GM12874 (cell line): ENCODE results near the gene MYO9A.

Experiments
- TF ChIP-seq, protein P1 (sequence below): IDR thresholded peaks from 2 replicates; pipeline ENCODE4 v1.5.1; 2011; ENCODE audit warnings: low read depth, mild to moderate bottlenecking, control low read depth, low read length, moderate library complexity; ENCODE audit not compliant: insufficient read depth

Gene MYO9A

DNA sequence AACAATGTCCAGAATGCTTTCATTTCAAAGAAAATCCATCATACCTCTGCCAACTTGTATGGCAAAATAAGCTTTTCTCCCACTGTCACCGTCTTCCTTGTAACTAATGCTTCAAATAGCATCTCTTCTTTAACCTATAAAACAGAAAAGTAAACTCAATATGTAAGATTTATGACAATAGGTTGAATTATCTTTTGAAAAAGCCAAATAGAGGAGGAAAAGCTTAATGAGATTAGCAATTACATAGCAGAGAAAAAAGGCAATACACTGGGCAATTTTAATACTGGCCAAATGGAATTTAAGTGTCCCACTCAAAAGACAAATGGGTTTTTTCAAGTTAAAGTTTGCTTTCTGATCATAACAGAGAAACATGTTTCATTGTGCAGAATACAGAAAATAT lies 118.1 kb downstream of the MYO9A start:
- TF ChIP-seq, protein P1, sequence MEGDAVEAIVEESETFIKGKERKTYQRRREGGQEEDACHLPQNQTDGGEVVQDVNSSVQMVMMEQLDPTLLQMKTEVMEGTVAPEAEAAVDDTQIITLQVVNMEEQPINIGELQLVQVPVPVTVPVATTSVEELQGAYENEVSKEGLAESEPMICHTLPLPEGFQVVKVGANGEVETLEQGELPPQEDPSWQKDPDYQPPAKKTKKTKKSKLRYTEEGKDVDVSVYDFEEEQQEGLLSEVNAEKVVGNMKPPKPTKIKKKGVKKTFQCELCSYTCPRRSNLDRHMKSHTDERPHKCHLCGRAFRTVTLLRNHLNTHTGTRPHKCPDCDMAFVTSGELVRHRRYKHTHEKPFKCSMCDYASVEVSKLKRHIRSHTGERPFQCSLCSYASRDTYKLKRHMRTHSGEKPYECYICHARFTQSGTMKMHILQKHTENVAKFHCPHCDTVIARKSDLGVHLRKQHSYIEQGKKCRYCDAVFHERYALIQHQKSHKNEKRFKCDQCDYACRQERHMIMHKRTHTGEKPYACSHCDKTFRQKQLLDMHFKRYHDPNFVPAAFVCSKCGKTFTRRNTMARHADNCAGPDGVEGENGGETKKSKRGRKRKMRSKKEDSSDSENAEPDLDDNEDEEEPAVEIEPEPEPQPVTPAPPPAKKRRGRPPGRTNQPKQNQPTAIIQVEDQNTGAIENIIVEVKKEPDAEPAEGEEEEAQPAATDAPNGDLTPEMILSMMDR: no peak

GRCh38 chr15:71997691-71998090 lies 120.3 kb downstream of the MYO9A start:
- TF ChIP-seq, protein P1: no peak

- TF ChIP-seq, protein P1: no peak
Measured at GRCh38 chr15:71975816-71976150, 142.2 kb downstream of the MYO9A start.

- TF ChIP-seq, protein P1: no peak
Measured at GRCh38 chr15:71974211-71974610, 143.7 kb downstream of the MYO9A start.

DNA sequence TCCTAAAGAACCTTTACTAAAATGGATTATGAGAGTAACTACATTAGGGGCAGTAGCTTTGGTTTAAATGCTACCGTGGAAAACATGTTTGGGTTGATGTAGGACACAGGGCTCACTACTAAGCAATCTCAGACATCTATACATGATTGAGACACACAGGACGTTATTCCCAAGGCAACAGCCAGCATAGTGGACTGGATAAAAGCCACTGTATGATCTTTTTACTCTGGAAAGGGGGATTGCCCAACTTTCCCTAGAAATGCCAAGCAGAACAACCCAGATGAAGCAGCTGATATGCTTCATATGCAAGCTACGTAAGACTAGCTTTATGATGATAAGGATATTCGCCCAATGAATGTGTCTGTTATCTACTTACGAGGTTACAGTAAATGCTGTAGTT lies 144.6 kb downstream of the MYO9A start:
- TF ChIP-seq, protein P1: no peak

DNA sequence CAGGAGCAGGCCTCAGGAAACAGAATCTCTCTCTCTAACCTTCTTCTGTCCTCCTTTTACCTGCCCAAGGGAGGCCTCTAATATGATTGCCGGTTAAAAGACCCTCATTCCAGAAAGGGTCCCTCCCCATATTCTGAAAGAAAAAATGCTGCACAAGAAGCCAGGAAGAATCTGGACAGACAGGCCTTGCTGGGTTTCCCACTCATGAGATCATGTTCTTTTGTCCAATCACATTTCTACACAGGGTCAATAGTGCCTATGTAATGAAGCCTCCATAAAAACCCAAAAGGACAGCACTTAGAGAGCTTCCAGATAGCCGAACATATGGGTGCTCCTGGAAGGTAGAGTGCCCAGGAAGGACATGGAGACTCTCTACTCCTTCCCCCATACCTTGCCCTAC lies 146.0 kb downstream of the MYO9A start:
- TF ChIP-seq, protein P1: no peak

DNA sequence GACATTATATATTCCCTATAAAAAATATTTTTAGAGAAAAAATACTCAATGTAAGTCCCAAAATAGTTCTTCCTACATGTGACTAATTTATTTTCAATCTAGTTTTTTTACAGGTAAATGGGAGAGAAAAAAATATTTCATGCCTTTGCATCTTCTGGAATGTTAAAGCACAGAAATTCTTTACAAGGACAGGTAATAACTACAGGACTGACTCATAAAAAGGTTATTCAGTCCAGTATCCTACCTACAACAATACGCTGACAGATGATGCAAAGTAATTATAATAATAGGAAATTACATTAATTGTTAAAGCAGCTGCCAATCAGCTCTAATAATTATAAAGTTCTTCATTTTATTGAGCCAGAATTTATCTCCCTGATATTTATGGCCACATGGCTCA lies 147.5 kb downstream of the MYO9A start:
- TF ChIP-seq, protein P1: no peak

GRCh38 chr15:71962537-71962936 lies 155.4 kb downstream of the MYO9A start:
- TF ChIP-seq, protein P1: no peak
